ENCODE results near the gene CALB2. TPM values are rescaled to one million over a fixed set of nuclear protein-coding genes. Genes with fewer than 3 reads are reported as not detected.

The CALB2 gene
- total RNA-seq, 4 donors from 2014 or later: 2.5 TPM; not detected in 3

DNA sequence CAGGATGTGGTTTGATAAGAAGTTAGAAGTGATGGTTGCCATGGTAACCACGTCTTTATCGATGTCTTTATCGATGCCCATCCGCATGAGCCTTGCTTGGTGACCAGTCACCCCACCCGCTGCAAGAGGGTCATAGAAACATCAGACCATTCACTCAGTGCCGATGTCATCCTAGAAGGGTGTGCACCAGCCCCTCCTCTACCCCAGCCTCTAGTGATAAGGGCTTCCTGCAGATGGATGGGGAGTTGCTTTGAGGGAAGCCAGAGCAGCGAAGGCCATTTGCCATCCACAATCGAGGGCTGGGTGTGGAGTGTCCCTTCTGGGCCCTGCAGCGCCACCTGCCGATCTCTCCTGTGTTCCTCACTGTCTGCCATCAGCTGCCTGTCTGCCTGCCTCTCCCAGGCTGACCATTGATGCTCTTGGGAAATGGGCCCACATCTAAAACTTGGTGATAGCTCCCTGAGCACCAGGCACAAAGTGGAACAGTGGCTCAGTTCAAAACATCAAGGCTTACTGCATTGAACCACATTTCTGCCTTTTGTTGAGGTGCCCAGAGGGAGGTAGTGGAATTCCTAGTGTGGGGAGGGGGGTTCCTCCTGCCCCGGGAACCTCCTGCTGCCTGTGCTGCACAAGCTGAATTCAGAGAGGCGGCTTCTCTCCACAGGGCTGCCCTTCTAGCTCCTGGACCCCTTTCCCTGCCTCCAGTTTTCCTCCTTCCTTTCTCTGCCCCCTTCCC, 8.9 kb downstream of the CALB2 start:
- Histone ChIP-seq H3K9me3 (no peaks in the 10 kb centered on the region), H3K36me3 (no peaks in the 10 kb centered on the region), H3K27ac (no peak overlapping the region), H3K4me1 (no peaks in the 10 kb centered on the region), H3K4me3 (no peak overlapping the region), H3K27me3 (no peaks in the 10 kb centered on the region)
- intact Hi-C loops (cut with DNase I; ENCODE audit: low total_unique reads): no loop called here
- no peak for DNase-seq
- TF ChIP-seq, protein P1, sequence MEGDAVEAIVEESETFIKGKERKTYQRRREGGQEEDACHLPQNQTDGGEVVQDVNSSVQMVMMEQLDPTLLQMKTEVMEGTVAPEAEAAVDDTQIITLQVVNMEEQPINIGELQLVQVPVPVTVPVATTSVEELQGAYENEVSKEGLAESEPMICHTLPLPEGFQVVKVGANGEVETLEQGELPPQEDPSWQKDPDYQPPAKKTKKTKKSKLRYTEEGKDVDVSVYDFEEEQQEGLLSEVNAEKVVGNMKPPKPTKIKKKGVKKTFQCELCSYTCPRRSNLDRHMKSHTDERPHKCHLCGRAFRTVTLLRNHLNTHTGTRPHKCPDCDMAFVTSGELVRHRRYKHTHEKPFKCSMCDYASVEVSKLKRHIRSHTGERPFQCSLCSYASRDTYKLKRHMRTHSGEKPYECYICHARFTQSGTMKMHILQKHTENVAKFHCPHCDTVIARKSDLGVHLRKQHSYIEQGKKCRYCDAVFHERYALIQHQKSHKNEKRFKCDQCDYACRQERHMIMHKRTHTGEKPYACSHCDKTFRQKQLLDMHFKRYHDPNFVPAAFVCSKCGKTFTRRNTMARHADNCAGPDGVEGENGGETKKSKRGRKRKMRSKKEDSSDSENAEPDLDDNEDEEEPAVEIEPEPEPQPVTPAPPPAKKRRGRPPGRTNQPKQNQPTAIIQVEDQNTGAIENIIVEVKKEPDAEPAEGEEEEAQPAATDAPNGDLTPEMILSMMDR (IDR thresholded peaks at IDR 0.05): no peak
- no peak for TF ChIP-seq POLR2A (IDR thresholded peaks at IDR 0.05)

DNA sequence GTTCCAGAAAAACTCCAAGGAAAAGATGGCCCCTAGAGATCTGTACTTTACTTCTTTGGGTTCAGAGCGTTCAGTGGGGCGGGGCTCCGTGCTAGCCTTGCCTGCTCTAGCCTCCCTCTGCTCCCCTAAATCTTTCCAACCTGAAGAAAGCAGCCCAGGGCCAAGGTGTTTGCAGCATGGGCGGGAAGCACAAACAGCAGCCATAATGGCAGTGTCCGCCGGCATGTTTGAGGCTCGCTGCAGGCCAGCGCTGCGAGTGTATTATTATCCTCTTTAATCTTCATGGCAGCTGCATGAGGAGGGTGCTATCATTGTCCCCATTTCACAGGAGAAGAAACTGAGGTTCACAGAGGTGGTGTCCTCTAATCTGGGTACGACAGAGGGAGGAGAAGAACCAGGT, 10.4 kb downstream of the CALB2 start:
- no peaks in the 10 kb centered on the region for H3K27me3 ChIP-seq
- H3K4me3 ChIP-seq: no peak overlapping the region
- DNase-seq: no peak
- no peaks in the 10 kb centered on the region for H3K4me1 ChIP-seq
- H3K27ac ChIP-seq: no peak overlapping the region
- no peak for TF ChIP-seq POLR2A (IDR thresholded peaks at IDR 0.05)
- TF ChIP-seq, protein P1 (IDR thresholded peaks at IDR 0.05): no peak
- intact Hi-C loops (cut with DNase I; ENCODE audit: low total_unique reads): no loop called here
- no peaks in the 10 kb centered on the region for H3K36me3 ChIP-seq
- no peaks in the 10 kb centered on the region for H3K9me3 ChIP-seq

GRCh38 chr16:71369494-71369893, 11.0 kb downstream of the CALB2 start:
- DNase-seq: no peak
- intact Hi-C loops (cut with DNase I; ENCODE audit: low total_unique reads): no loop called here
- H3K4me3 ChIP-seq: no peak overlapping the region

GRCh38 chr16:71371237-71371636, 12.7 kb downstream of the CALB2 start:
- Histone ChIP-seq H3K27me3 (no peaks in the 10 kb centered on the region), H3K9me3 (no peaks in the 10 kb centered on the region), H3K4me3 (no peak overlapping the region), H3K4me1 (no peaks in the 10 kb centered on the region), H3K27ac (no peak overlapping the region), H3K36me3 (no peaks in the 10 kb centered on the region)
- DNase-seq: no peak
- TF ChIP-seq, protein P1 (IDR thresholded peaks at IDR 0.05): no peak
- no peak for TF ChIP-seq POLR2A (IDR thresholded peaks at IDR 0.05)
- intact Hi-C loops (cut with DNase I; ENCODE audit: low total_unique reads): no loop called here

More at GRCh38 chr16:71369494-71369893, 11.0 kb downstream of the CALB2 start:
- Histone ChIP-seq H3K4me1 (no peaks in the 10 kb centered on the region), H3K27ac (no peak overlapping the region), H3K27me3 (no peaks in the 10 kb centered on the region), H3K36me3 (no peaks in the 10 kb centered on the region), H3K9me3 (no peaks in the 10 kb centered on the region)
- no peak for TF ChIP-seq POLR2A (IDR thresholded peaks at IDR 0.05)

GRCh38 chr16:71373073-71373472, 14.6 kb downstream of the CALB2 start:
- H3K4me1 ChIP-seq: no peaks in the 10 kb centered on the region
- intact Hi-C loops (cut with DNase I; ENCODE audit: low total_unique reads): no loop called here
- H3K27me3 ChIP-seq: no peaks in the 10 kb centered on the region
- no peak overlapping the region for H3K27ac ChIP-seq
- TF ChIP-seq, protein P1 (IDR thresholded peaks at IDR 0.05): no peak
- TF ChIP-seq POLR2A (IDR thresholded peaks at IDR 0.05): no peak
- H3K36me3 ChIP-seq: no peaks in the 10 kb centered on the region
- H3K9me3 ChIP-seq: no peaks in the 10 kb centered on the region
- H3K4me3 ChIP-seq: no peak overlapping the region
- no peak for DNase-seq

All from uterus (tissue), 4 donors.